ENCODE results near the gene CLCN2. TPM values are rescaled to one million over a fixed set of nuclear protein-coding genes. Genes with fewer than 3 reads are reported as not detected.
A peak's percentile ranks its signal among the peaks of the same experiment; 100 is the strongest.

The CLCN2 gene
- total RNA-seq, 1 donor from 2014 or later = 2.1 TPM

DNA sequence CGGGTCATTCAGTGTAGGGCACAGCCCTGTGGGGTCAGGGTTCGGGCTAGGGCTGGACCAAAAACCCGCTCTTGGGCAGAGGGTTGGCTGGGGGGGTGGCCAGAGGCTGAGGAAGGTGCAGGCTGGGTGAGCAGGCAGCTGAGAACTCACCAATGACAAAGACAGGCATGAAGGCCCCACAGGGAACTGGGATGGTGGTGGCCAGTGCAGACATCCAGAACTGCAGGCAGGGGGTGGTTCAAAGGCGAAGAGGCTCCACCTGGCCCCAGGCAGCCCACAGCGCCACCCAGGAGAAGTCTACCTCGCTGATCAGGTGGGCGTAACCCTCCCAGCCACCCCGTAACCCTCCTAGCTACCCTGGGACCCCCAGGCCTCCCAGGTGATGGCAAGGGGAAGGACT, 6.7 kb downstream of the CLCN2 start:
- Histone ChIP-seq H3K4me3 (ENCODE audit: low read depth, low read length) (no peak overlapping the region), H3K36me3 (ENCODE audit: control insufficient read depth, insufficient read depth, low read length) (peaks cover 4% of the 10 kb centered on the region), H3K27me3 (ENCODE audit: control insufficient read depth, insufficient read depth, low read length) (no peaks in the 10 kb centered on the region)
- DNase-seq (ENCODE audit: low read depth) (no peak), FAIRE-seq (no peak)
- TF ChIP-seq, protein P1, sequence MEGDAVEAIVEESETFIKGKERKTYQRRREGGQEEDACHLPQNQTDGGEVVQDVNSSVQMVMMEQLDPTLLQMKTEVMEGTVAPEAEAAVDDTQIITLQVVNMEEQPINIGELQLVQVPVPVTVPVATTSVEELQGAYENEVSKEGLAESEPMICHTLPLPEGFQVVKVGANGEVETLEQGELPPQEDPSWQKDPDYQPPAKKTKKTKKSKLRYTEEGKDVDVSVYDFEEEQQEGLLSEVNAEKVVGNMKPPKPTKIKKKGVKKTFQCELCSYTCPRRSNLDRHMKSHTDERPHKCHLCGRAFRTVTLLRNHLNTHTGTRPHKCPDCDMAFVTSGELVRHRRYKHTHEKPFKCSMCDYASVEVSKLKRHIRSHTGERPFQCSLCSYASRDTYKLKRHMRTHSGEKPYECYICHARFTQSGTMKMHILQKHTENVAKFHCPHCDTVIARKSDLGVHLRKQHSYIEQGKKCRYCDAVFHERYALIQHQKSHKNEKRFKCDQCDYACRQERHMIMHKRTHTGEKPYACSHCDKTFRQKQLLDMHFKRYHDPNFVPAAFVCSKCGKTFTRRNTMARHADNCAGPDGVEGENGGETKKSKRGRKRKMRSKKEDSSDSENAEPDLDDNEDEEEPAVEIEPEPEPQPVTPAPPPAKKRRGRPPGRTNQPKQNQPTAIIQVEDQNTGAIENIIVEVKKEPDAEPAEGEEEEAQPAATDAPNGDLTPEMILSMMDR (IDR thresholded peaks at IDR 0.05; ENCODE audit: insufficient read depth, low read length, severe bottlenecking) = no peak

DNA sequence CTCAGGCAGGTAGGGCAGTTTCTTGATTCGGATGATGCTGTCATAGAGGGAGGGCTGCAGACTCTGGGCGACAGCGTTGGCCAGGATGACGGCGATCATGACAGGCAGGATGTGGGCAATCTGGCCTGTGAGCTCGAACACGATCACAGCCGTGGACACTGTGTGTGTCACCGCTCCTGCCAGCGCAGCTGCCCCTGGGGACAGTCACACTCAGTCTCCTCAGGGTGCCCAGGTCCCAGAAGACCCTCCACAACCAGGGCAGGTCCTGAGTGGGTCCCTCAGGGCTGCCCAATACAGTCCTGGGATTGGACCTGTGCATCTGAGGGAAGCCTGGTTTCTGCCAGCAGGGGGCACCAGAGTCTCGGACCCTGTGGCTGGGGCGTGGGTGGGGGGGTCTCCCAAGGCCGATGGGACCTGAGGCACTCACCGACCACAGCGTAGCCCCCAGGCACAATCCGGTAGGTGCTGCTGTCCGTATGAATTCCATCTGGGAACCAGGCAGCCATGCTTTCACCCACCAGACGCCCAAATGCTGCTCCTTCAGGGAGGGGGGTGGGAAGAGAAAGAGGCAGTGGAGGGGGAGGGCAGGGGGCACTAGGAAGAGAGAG, 7.2 kb downstream of the CLCN2 start:
- no peak for DNase-seq (ENCODE audit: low read depth)

DNA sequence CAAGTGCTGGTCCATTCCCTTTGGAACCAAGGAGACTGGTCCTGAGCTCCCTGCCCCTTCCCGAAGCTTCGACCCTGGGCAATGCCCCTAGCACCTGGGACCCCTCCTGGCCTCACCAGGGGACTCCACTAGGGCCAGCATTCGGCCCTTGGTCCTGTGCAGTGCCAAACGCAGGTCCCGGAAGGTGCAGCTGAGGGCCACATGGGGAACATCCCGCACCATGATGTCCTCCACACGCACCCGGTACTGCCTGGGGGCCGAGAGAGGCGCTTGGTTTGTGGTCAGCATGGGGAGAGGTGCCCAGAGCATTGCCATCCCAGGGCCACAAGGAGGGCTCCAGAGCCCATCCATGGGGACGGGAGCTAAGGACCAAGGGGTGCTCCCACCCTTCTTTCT, 7.9 kb downstream of the CLCN2 start:
- TF ChIP-seq, protein P1 (IDR thresholded peaks at IDR 0.05; ENCODE audit: insufficient read depth, low read length, severe bottlenecking) = no peak
- Histone ChIP-seq H3K36me3 (ENCODE audit: control insufficient read depth, insufficient read depth, low read length) (peaks cover 4% of the 10 kb centered on the region), H3K27me3 (ENCODE audit: control insufficient read depth, insufficient read depth, low read length) (no peaks in the 10 kb centered on the region), H3K4me3 (ENCODE audit: low read depth, low read length) (no peak overlapping the region)
- DNase-seq (ENCODE audit: low read depth) (no peak), FAIRE-seq (no peak)

More for the DNA sequence above, 7.2 kb downstream of the CLCN2 start:
- no peak overlapping the region for H3K4me3 ChIP-seq (ENCODE audit: low read depth, low read length)
- no peaks in the 10 kb centered on the region for H3K27me3 ChIP-seq (ENCODE audit: control insufficient read depth, insufficient read depth, low read length)
- H3K36me3 ChIP-seq (ENCODE audit: control insufficient read depth, insufficient read depth, low read length) = peaks cover 4% of the 10 kb centered on the region
- TF ChIP-seq, protein P1 (IDR thresholded peaks at IDR 0.05; ENCODE audit: insufficient read depth, low read length, severe bottlenecking) = peak; percentile 85
- no peak for FAIRE-seq

DNA sequence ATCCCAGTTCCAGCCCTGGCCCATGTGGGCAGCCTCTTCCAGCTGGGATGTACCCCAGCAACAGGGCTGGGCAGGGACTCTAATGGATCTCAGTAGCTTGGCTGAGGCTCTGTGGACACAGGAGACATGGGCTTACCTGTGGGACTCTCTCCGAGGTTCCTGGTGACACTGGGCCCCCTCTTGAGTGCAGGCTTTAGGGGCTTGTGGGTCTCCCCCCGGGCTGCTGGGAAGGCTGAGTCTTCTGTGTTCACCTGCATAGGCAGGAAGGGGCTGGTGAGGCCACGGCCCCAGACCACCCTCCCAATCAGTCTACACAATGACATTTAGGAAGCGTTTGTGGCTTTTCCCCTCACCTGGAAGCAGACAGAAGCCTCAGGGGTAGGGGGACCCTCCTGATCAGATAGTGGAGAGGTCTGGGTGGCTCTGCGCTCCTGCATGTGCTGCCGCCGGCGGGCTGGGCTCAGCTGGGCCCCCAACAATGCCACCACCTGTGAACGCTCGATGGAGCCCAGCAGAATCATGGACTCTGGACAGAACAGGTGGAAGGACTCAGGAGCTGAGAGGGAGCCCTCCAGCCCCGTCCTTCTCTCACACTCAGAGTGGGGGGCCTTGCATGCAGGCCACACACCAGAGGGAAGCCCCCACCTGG, 8.4 kb downstream of the CLCN2 start:
- H3K4me3 ChIP-seq (ENCODE audit: low read depth, low read length) = no peak overlapping the region
- DNase-seq (ENCODE audit: low read depth) (no peak), FAIRE-seq (no peak)
- H3K36me3 ChIP-seq (ENCODE audit: control insufficient read depth, insufficient read depth, low read length) = peaks cover 4% of the 10 kb centered on the region
- no peaks in the 10 kb centered on the region for H3K27me3 ChIP-seq (ENCODE audit: control insufficient read depth, insufficient read depth, low read length)
- TF ChIP-seq, protein P1 (IDR thresholded peaks at IDR 0.05; ENCODE audit: insufficient read depth, low read length, severe bottlenecking) = no peak

DNA sequence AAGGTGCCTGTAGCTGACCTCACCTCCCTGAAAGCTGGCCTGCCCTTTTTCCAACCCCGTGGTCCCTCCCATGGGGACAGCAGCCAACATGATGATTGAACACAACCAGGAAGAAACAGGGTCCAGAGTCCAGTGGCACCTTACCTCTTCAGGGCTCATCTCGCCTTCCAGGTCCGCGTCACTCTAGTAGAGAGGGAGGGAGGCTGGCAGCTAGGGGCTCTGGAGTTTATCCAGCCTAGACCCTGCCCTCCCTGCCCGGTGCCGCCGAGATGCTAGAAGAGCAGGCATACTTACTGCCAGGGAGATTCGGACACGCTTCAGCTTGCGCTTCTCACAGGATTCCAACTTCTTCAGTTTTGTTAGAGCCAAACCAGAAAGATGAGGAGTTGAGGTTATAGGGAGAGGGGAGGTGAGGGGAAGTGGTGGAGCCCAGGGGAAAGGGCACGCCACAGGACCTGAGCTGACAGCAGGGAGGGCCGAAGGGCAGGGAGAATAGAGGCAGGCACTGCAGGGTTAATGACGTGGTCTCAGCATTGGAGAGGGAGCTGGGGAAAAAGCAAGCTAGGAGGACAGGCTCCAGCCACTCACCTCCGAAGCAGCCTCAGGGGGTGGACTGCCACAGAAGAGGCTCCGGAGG, 9.1 kb downstream of the CLCN2 start:
- FAIRE-seq (no peak), DNase-seq (ENCODE audit: low read depth) (no peak)
- Histone ChIP-seq H3K36me3 (ENCODE audit: control insufficient read depth, insufficient read depth, low read length) (peaks cover 2% of the 10 kb centered on the region), H3K27me3 (ENCODE audit: control insufficient read depth, insufficient read depth, low read length) (no peaks in the 10 kb centered on the region), H3K4me3 (ENCODE audit: low read depth, low read length) (no peak overlapping the region)
- TF ChIP-seq, protein P1 (IDR thresholded peaks at IDR 0.05; ENCODE audit: insufficient read depth, low read length, severe bottlenecking) = no peak
